Ramos (cell line): ENCODE data around the gene C22orf42.

Source experiments
- in situ Hi-C: fragments of 300-500 bp; cut with MboI; formaldehyde crosslinking; loops from one replicate; pipeline ENCODE4 v1.14.3; 2022; ENCODE audit warnings: low sequenced_read_pairs; ENCODE audit not compliant: unreplicated experiment

Gene C22orf42

DNA sequence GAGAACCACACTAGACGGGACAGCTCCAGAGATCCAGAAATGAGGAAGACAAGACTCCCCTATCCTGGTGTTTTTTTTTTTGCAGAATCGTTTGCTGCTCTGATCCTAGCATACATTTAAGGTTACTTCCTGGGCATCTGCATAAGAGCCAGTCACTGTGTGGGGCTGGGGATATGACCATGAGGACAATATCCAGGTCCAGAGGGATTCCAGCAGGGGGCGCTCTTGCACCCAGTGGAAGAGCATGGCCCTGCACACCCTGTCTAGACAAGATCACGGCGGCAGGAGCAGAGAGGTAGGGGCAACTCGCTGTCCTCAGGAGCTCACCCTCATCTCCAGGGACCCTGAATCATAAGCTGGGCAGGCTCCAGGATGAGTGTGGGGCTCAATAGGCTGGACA lies 18.4 kb downstream of the C22orf42 start:
- in situ Hi-C loops = loop anchor here (25.0 kb wide), 1 partner anchor 322 kb away; the partner anchor contains the start of genes BPIFC and FBXO7

DNA sequence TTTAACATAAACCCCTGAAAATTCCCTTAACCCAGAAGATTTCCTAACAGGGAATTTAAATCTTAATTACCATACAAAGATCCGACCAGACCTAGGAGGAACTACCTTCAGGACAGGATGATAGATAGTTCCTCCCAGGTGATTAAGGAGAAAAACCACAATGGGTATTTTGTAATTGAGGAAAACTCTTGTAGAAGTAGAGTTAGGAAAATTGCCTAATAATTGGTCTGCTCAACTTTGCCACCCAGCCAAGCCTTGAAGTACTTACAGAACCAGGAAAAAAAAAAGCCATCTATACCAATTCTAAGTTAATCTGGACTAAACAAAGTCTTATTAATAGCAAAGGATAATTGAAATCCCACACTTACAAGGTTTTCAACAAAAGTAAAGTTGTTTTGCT lies 20.5 kb downstream of the C22orf42 start:
- in situ Hi-C loops = loop anchor here (25.0 kb wide), 1 partner anchor 324 kb away; the partner anchor contains the start of genes BPIFC and FBXO7

DNA sequence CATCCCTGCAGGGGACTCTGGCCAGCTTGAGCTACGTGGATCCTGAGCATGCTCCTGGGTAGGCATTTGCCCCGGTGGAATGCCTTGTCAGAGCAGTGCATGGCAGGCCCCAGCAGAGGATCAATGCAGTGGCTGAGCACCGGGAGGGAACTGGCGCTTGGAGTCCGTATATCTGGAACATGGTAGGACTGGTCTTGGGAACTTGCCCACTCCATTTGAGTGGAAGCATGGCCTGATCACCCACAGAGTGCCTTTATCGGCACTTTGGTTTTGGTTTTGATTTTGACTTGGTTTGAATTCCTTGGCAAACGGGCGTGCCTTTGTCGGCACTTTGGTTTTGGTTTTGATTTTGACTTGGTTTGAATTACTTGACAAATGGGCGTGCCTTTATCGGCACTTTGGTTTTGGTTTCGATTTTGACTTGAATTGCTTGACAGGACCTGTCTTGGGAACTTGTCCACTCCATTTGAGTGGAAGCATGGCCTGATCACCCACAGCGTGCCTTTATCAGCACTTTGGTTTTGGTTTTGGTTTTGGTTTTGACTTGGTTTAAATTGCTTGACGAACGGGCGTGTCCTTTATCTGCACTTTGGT lies 21.3 kb downstream of the C22orf42 start:
- in situ Hi-C loops = loop anchor here (25.0 kb wide), 1 partner anchor 324 kb away; the partner anchor contains the start of genes BPIFC and FBXO7

DNA sequence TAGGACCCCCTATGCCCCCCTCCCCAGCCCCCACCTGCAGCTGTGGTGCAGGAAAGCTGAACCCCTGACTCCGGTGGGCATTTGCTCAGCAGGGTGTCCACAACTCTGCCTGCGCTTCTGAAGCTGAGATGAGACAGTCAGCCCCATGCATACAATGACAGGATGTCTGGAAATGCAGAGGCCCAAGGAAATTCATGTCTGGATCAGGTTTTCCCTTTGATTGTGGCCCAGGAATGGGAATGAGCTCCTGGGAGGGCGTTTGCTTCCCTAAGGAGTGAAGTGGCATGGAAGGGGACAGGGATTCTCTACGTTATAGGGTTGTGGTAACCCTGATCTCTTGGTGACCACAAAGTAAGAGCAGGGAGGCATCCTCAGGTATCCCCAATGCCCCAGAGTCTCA lies 22.2 kb downstream of the C22orf42 start:
- in situ Hi-C loops = loop anchor here (25.0 kb wide), 1 partner anchor 325 kb away; the partner anchor contains the start of genes BPIFC and FBXO7

DNA sequence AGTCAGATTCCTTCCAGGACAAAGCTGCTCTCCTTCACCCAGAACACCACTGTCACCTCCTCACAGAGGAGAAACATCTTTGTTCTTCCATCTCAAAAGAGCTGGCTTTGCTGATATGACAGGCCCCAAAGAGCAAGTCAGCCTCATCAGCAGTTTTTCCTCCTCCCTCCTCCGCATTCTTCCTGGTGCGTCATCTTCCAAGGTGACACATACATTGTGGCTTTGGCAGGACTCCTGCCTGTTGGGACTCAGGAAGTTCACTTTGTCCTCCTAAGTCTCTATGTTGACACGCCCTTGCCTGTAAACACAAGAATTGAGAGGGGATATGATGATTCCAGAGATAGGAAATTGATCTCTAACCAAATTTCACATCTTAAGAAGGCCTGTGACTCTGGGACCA lies 23.1 kb downstream of the C22orf42 start:
- in situ Hi-C loops = loop anchor here (25.0 kb wide), 1 partner anchor 326 kb away; the partner anchor contains the start of genes BPIFC and FBXO7

DNA sequence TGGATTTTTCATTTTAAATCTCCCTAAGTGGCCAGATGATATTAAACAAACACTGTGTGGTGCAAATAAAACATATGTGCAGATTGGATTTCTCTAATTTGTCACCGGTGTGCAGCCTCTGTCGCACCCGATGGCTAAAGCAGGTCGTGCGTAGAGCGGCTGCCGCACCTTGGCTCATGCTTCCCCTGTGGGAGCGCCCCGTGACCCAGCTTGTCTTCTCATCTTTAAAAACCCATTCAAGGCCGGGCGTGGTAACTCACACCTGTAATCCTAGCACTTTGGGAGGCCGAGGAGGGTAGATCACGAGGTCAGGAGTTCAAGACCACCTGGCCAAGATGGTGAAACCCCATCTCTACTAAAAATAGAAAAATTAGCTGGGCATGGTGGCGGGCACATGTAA lies 24.3 kb downstream of the C22orf42 start:
- in situ Hi-C loops = loop anchor here (25.0 kb wide), 1 partner anchor 328 kb away; the partner anchor contains the start of genes BPIFC and FBXO7

DNA sequence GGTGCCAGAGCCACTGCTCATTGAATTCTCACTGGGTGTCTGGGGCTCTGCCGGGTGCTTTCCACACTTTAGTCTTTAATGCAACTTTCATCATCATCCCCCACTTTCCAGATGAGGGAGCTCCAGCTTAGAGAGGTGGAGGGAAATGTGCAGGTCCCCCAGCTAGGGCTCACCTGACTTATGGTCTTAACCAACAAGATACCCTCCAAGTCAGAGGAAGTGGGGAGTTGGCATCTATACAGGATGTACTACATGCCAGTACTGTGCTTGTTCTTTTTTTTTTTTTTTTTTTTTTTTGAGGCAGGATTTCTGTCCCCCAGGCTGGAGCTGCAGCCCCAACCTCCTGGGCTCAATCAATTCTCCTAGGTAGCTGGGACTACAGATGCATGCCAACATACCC lies 26.3 kb downstream of the C22orf42 start:
- in situ Hi-C loops = loop anchor here (25.0 kb wide), 1 partner anchor 330 kb away; the partner anchor contains the start of genes BPIFC and FBXO7

DNA sequence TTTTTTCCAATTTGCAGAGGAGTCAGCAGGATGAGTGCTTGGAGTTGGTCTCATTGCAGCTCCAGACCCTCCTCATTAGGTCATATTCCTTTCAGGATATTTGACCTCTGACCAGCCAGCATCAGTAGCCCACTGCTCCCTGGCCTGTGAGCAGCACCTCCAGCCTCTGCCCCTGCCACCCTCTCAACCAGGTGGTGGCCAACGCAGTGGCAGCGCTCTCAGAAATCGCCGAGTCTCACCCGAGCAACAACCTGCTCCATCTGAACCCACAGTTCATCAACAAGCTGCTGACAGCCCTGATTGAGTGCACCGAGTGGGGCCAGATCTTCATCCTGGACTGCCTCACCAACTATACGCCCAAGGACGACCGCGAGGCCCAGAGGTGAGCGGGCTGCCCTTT lies 27.0 kb downstream of the C22orf42 start:
- in situ Hi-C loops = loop anchor here (25.0 kb wide), 1 partner anchor 330 kb away; the partner anchor contains the start of genes BPIFC and FBXO7

DNA sequence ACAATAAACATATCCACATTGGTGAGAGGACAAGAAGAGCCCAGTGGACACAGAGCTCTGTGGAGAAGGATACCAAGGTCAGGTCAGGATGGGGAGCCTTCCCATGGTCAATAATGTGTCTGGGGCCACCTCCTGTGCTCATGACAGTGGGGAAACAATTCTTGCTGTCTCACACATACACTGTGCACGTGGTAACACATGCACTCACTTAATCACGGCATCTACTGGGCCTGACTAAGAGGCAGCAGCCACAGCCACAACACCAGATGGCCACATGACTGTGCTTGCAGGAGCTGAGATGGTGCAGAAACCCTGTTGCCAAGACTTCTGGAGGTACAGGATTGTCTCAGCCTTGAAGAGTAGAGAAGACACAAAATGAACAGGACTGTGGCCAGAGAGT lies 28.6 kb downstream of the C22orf42 start:
- in situ Hi-C loops = loop anchor here (25.0 kb wide), 1 partner anchor 332 kb away; the partner anchor contains the start of genes BPIFC and FBXO7

DNA sequence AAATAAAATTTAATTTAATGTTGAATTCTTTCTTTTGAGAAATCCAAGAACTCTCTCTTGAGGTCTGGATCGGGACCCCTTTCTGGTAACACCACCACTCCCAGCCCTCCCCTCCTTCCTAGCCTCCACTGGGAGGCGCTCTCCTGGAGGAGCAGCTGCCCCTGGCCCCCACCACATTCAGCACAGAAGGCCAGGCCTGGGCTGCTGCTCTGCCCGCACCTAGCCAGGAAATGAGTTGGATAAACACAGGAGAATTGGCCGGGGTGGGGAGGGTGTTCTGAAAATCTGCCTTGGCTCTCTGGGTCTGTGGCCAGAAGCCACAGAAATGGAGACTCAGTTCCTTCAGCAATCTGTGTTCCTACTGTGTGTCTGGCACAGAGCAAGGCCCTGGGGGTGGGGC lies 31.2 kb downstream of the C22orf42 start:
- in situ Hi-C loops = loop anchor here (25.0 kb wide), 1 partner anchor 334 kb away; the partner anchor contains the start of genes BPIFC and FBXO7

DNA sequence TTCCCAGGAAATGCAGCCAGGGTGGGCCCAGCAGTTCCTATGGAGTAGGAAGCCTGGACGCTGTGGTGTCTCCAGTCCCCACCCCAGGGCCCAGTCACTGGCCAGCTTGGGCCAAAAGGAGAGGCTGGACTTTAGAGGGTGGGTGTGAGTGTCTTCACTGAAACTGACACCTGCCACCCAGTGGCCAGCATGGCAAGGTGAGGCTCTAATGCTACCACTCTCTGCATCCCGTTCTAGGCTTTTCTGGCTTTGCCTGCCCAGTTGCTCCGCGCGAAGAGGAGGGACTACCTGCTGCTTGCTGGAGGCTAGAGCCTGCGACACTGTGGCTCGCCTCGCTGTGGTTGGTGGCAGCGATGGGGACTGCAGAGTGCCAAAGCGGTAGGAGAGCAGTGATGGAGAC lies 35.4 kb downstream of the C22orf42 start:
- in situ Hi-C loops = no loop called here

DNA sequence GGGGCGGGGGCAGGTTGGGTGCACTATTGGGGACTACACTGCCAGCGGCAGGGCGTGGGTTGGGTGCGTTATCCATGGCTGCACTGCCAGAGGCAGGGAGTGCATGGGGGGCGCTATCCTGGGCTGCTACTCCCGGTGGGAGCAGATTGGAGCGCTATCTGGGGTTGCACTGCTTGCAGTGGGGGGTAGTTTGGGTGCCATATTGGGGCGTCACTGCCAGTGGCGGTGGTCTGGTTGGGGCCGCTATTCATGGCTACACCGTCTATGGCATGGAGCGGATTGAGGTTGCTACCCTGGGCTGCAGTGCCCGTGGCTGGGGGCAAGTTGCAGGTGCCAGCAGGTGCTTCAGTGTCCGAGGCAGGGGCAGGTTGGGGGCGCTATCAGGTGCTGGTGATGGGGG lies 36.2 kb downstream of the C22orf42 start:
- in situ Hi-C loops = no loop called here

DNA sequence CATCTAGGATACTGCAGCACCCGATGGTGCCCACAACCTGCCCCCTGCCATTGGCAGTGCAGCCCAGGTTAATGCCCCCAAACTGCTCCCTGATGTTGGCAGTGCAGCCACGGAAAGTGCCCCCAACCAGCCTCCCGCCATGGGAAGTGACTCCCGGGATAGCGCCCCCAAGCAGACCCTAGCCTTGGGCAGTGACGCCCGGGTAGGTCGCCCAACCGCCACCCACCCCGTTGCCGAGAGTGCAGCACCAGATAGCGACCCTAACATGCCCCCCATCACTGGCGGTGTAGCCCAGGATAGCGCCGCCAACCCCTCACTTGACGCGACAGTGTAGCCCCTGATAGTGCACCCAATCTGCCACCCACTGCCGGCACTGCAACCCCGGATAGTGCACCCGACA lies 38.5 kb downstream of the C22orf42 start:
- in situ Hi-C loops = no loop called here

DNA sequence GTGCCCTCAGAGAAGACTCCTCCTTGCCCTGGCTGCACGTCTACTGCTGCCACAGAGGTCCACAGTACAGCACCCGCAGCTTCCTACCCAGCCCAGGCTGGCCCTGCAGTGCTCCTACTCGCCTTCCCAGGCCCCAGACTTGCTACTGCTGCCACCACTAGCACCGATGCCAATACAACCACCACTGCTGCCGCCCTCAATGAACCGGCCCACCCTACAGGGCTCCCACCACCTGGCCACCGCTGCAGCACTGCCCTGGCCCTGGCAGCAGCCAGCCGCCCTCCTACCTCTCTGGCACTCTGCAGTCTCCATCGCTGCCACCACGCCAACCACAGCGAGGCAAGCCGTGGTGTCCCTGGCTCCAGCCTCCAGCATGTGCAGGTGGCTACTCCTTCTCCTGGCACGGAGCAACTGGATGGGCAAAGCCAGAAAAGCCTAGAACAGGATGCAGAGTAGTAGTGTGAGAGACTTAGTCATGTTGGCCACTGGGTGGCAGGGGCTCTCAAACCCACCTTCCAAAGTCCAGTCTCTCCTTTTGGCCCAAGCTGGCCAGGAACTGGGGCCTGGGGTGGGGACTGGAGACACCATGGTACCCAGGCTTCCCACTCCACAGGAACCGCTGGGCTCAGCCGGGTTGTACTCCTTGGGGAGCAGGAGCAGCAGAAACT lies 39.4 kb downstream of the C22orf42 start:
- in situ Hi-C loops = no loop called here

DNA sequence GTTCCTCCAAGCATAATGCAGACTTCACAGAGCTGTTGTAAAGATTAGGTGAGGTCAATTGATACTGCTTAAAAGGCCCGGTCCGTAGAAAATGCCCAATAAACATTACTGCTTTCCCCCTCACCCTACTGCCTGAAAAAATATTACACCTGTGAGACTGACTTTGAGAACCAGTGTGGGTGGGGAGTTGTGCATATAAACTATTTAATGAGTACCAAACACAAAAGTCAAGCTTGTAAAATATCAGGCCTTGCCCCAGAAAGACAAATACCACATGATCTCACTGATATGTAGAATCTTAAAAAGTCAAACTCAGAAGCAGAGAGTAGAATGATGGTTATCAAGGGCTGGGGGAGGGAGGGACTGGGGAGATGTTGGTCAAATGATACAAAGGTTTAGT lies 46.7 kb downstream of the C22orf42 start:
- in situ Hi-C loops = no loop called here

DNA sequence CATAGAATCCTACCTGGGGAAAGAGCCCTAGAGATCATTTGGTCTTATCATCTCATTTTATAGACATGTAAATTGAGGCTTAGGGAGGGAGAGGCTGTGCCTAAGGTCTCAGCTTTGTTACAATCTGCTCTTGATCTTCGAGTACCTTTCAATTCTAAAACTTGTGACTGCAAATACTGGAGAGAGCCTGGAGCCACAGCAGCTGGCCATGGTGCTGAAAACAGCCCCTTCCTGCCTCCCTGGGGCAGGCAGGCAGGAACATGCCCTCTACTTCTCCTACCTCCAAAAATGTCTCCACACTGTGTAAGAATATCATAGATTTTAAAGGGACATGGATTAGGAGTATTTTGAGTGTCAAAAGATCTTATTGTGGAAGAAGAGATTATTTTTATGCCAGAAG lies 52.2 kb downstream of the C22orf42 start:
- in situ Hi-C loops = no loop called here

DNA sequence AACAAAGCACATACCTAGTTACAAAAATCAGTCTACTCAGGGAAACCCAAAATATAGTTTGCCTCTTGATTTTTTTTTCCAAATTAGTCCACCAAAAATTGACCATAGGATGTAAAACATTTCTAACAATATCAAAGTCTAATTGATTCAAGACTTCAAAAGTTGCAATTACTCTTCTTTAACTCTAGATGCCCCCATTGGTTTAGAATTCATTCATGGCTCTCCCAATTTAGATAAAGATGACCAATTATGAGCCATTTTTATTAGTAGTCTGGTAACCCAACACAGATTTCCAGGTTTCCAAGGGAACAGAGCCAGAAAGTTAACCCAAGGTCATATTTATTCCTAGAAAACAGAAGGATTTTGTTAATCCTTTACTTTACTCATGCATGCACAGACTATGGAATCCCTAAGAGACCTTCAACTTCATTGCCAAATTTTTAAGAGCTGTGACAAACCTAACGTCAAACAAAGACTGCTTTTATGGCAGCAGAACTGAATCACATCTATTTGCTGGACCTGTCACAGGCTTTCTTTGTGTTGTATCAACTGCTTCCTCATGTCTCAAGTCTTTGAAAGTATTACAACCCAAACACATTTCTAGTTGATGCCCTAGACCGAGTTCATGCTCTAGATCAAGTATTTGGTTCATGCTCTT lies 55.3 kb downstream of the C22orf42 start:
- in situ Hi-C loops = no loop called here

DNA sequence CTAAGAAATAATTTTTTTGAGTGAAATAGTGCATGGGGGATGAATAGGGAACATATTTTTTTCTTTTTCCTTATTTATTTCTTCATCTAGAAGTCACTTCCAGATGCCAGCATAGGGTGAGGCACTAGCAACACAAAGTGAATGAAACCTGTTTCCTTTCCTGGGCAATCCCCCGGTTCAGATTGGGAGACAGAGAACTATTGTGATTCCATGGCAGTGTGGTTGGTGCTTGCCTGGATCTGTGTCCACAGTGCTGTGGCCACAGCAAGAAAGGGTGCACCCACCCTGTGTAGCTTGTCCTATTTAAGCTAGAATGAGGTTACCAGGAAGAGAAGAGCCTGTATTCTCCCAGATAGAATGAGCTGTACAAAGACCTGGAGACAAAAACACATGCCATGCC lies 58.4 kb downstream of the C22orf42 start:
- in situ Hi-C loops = no loop called here
